ENCODE data around the gene LINC01488.

DNA sequence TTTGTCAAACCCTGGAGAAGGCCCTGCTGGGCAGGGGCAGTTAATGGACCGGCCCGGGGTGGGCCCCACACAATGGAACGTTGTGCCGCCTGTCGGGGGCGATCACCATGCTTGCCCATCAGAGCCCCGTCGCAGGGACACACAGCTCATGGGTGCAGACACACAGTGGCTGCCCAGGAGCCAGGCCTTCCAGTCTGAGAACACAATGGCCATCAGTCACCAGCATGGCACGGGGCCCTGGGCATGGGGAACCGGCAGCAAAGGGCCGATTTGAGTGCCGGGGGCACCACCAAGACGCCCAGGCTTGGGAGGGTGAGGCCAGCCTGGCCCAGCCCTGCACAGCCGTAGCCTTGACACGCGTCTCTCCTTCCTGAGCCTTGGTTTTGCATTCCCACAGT is 7.1 kb downstream of the LINC01488 start:
- TF ChIP-seq EP300 (IDR thresholded peaks at IDR 0.05) (no peak), POLR2A (IDR thresholded peaks at IDR 0.05) (no peak)
- TF ChIP-seq, protein P1, sequence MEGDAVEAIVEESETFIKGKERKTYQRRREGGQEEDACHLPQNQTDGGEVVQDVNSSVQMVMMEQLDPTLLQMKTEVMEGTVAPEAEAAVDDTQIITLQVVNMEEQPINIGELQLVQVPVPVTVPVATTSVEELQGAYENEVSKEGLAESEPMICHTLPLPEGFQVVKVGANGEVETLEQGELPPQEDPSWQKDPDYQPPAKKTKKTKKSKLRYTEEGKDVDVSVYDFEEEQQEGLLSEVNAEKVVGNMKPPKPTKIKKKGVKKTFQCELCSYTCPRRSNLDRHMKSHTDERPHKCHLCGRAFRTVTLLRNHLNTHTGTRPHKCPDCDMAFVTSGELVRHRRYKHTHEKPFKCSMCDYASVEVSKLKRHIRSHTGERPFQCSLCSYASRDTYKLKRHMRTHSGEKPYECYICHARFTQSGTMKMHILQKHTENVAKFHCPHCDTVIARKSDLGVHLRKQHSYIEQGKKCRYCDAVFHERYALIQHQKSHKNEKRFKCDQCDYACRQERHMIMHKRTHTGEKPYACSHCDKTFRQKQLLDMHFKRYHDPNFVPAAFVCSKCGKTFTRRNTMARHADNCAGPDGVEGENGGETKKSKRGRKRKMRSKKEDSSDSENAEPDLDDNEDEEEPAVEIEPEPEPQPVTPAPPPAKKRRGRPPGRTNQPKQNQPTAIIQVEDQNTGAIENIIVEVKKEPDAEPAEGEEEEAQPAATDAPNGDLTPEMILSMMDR (IDR thresholded peaks at IDR 0.05): no peak

All from ovary (tissue), 3 donors.